ENCODE measurements around the gene PRMT6.

DNA sequence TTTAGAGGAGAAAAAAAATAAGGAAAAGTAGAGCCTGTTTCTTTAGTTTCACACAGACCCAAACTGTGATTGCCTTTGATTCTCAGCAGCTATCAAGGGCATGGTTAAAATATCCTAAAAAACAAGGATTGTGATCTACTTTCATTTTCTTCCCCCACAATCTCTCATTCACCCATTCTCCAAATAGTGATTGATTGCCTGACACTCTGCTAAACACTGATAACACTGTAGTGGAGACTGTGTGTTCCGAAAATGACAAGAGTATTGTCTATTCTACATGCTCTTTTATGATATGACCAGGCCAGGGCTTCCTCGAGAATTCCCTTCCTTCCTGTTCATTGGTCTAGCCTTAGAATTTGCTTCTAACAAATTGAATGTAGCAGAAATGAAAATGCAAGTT is 40.2 kb downstream of the PRMT6 start:
- TF ChIP-seq, protein P1, sequence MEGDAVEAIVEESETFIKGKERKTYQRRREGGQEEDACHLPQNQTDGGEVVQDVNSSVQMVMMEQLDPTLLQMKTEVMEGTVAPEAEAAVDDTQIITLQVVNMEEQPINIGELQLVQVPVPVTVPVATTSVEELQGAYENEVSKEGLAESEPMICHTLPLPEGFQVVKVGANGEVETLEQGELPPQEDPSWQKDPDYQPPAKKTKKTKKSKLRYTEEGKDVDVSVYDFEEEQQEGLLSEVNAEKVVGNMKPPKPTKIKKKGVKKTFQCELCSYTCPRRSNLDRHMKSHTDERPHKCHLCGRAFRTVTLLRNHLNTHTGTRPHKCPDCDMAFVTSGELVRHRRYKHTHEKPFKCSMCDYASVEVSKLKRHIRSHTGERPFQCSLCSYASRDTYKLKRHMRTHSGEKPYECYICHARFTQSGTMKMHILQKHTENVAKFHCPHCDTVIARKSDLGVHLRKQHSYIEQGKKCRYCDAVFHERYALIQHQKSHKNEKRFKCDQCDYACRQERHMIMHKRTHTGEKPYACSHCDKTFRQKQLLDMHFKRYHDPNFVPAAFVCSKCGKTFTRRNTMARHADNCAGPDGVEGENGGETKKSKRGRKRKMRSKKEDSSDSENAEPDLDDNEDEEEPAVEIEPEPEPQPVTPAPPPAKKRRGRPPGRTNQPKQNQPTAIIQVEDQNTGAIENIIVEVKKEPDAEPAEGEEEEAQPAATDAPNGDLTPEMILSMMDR (IDR thresholded peaks at IDR 0.05): no peak
- TF ChIP-seq POLR2A (IDR thresholded peaks at IDR 0.05): no peak
